GM21737 (cell line): ENCODE data around the gene GPRC5A.

Experiments used
- ATAC-seq: cut with Tn5 transposase; IDR thresholded peaks from one replicate; pipeline ENCODE4 v1.9.1; 2021; ENCODE audit warnings: mild to moderate bottlenecking, moderate library complexity; ENCODE audit not compliant: unreplicated experiment

GPRC5A gene

GRCh38 chr12:12938541-12938940, 47.2 kb downstream of the GPRC5A start:
- ATAC-seq: no peak

GRCh38 chr12:12939888-12940287, 48.5 kb downstream of the GPRC5A start:
- no peak for ATAC-seq

GRCh38 chr12:12941450-12942350, 50.3 kb downstream of the GPRC5A start:
- ATAC-seq: no peak

GRCh38 chr12:12943586-12944260, 52.4 kb downstream of the GPRC5A start:
- no peak for ATAC-seq

GRCh38 chr12:12945591-12945990, 54.2 kb downstream of the GPRC5A start:
- no peak for ATAC-seq

GRCh38 chr12:12946686-12947355, 55.5 kb downstream of the GPRC5A start:
- no peak for ATAC-seq

- no peak for ATAC-seq
These were observed 56.5 kb downstream of the GPRC5A start for GRCh38 chr12:12947902-12948301.

GRCh38 chr12:12951504-12951903, 60.1 kb downstream of the GPRC5A start:
- ATAC-seq: no peak

- no peak for ATAC-seq
These were observed 60.7 kb downstream of the GPRC5A start, which contains the start of gene GPRC5D for GRCh38 chr12:12952036-12952435. Gene GPRC5D, minus strand, starts transcription at chr12:12952170. Its CDS starts 1,786 bp downstream, at chr12:12950384.

- no peak for ATAC-seq
These were observed 63.0 kb downstream of the GPRC5A start for GRCh38 chr12:12954356-12954755.

GRCh38 chr12:12954878-12955625, 63.7 kb downstream of the GPRC5A start:
- ATAC-seq: no peak

- no peak for ATAC-seq
These were observed 67.5 kb downstream of the GPRC5A start for GRCh38 chr12:12958886-12959285.

GRCh38 chr12:12960639-12961209, 69.4 kb downstream of the GPRC5A start:
- no peak for ATAC-seq

- no peak for ATAC-seq
These were observed 72.9 kb downstream of the GPRC5A start for GRCh38 chr12:12964255-12964654.

- no peak for ATAC-seq
These were observed 74.5 kb downstream of the GPRC5A start for GRCh38 chr12:12965836-12966235.
